A549 (cell line): ENCODE measurements around the gene SOD1. TPM values are rescaled to one million over a fixed set of nuclear protein-coding genes. Genes with fewer than 3 reads are reported as not detected.

Source experiments
- ATAC-seq, 2 experiments: fragments of 200-7000 bp in 1 of 2; fragments of >200 bp in 1 of 2; cut with Nextera tagmentation in 1 of 2; cut with Tn5 transposase in 1 of 2; 3 replicates each; pipeline versions ENCODE4 v1.8.0 to v1.9.1; 2018 to 2020; ENCODE audit warnings: mild to moderate bottlenecking in 1 of 2, moderate library complexity in 1 of 2
- CTCF ChIA-PET: fragments of 300-600 bp; sonication (Branson Sonifier 250); formaldehyde crosslinking; extraction: SDS; loops from one replicate; lab custom pipeline; 2021; ENCODE audit warnings: antibody characterized with exemption, inconsistent platforms; lab: Yijun Ruan, JAX
- POLR2A ChIA-PET: fragments of 350-600 bp; formaldehyde crosslinking; extraction: SDS; loops from one replicate; lab custom pipeline; 2021; ENCODE audit warnings: antibody characterized with exemption, inconsistent platforms; lab: Yijun Ruan, JAX
- DNase-seq, 2 experiments: peaks; one replicate each; pipeline versions ENCODE4 v3.0.0 to v3.0.0-alpha.2; 2011 to 2016; ENCODE audit warnings: low read depth in 1 of 2, low spot score in 1 of 2
- FAIRE-seq: peaks from 2 replicates; lab custom pipeline; 2011; peaks lifted over from hg19 to GRCh38; lab: Jason Lieb, UNC
- H3K27ac ChIP-seq, 2 experiments: fragments of >200 bp; sonication (Bioruptor Twin); formaldehyde crosslinking; 3 replicates each; pipeline ENCODE4 v1.5.1; 2016 to 2017
- H3K4me1 ChIP-seq: fragments of >200 bp; sonication (Bioruptor Twin); formaldehyde crosslinking; 3 replicates; pipeline ENCODE4 v1.6.1; 2016
- H3K4me2 ChIP-seq: fragments of >200 bp; sonication (Bioruptor Twin); formaldehyde crosslinking; 3 replicates; pipeline ENCODE4 v1.6.1; 2016
- H3K4me3 ChIP-seq: fragments of >200 bp; sonication (Bioruptor Twin); formaldehyde crosslinking; 3 replicates; pipeline ENCODE4 v1.5.1; 2016
- H3K9me3 ChIP-seq: fragments of >200 bp; sonication (Bioruptor Twin); formaldehyde crosslinking; 3 replicates; pipeline ENCODE4 v1.6.1; 2016
- FOSB ChIP-seq: fragments of 250-450 bp; sonication (Bioruptor Pico); IDR thresholded peaks from 2 replicates; pipeline ENCODE4 v1.5.0; 2020; ENCODE audit warnings: mild to moderate bottlenecking, moderate library complexity
- FOSL2 ChIP-seq, 2 experiments: fragments of 450-650 bp in 1 of 2; fragments of >200 bp in 1 of 2; sonication (Bioruptor Twin) in 1 of 2; formaldehyde crosslinking; IDR thresholded peaks; 2 replicates each; pipeline versions ENCODE4 v1.5.0 to v1.6.1; 2016 to 2020; ENCODE audit warnings: mild to moderate bottlenecking in 1 of 2, moderate library complexity in 1 of 2
- FOXS1 ChIP-seq: fragments of 250-450 bp; sonication (Bioruptor Pico); IDR thresholded peaks from 2 replicates; pipeline ENCODE4 v1.5.0; 2020; ENCODE audit warnings: mild to moderate bottlenecking, moderate library complexity
- HDAC2 ChIP-seq: fragments of 200-600 bp; sonication (generic); IDR thresholded peaks from 2 replicates; pipeline ENCODE4 v1.6.1; 2016
- HOXA7 ChIP-seq: fragments of 250-450 bp; sonication (Bioruptor Pico); IDR thresholded peaks from 2 replicates; pipeline ENCODE4 v1.5.0; 2020; ENCODE audit warnings: mild to moderate bottlenecking, moderate library complexity
- HOXB13 ChIP-seq: fragments of 250-450 bp; sonication (Bioruptor Pico); IDR thresholded peaks from 2 replicates; pipeline ENCODE4 v1.5.0; 2020; ENCODE audit warnings: low read depth, mild to moderate bottlenecking, moderate library complexity
- MYC ChIP-seq: IDR thresholded peaks from 2 replicates; pipeline ENCODE4 v1.6.1; 2012; ENCODE audit warnings: mild to moderate bottlenecking, inconsistent platforms, low read length, improper control_type of control experiment, borderline replicate concordance
- NFE2L2 ChIP-seq: fragments of 150-350 bp; conservative IDR thresholded peaks from 2 replicates; pipeline ENCODE4 v1.6.1; 2014; ENCODE audit warnings: low read length
- NR3C1 ChIP-seq: fragments of >200 bp; sonication (Bioruptor Twin); formaldehyde crosslinking; IDR thresholded peaks from 3 replicates; pipeline ENCODE4 v1.6.1; 2017
- PHF8 ChIP-seq: fragments of 200-600 bp; sonication (generic); IDR thresholded peaks from 2 replicates; pipeline ENCODE4 v1.6.1; 2016; ENCODE audit warnings: low read depth, mild to moderate bottlenecking, antibody characterized with exemption, moderate library complexity, borderline replicate concordance
- POLR2A ChIP-seq: IDR thresholded peaks from 2 replicates; pipeline ENCODE4 v1.6.1; 2012; ENCODE audit warnings: mild to moderate bottlenecking, low read length
- RARB ChIP-seq: fragments of 250-450 bp; sonication (Bioruptor Pico); IDR thresholded peaks from 2 replicates; pipeline ENCODE4 v1.8.0; 2021; ENCODE audit warnings: mild to moderate bottlenecking, moderate library complexity
- RCOR1 ChIP-seq: fragments of 150-350 bp; IDR thresholded peaks from 2 replicates; pipeline ENCODE4 v1.6.1; 2014; ENCODE audit warnings: antibody characterized with exemption, low read length, low read depth
- SMC3 ChIP-seq: fragments of >200 bp; sonication (Bioruptor Twin); formaldehyde crosslinking; IDR thresholded peaks from 3 replicates; pipeline ENCODE4 v1.6.1; 2018; ENCODE audit warnings: inconsistent platforms
- SREBF2 ChIP-seq: fragments of 450-650 bp; IDR thresholded peaks from 2 replicates; pipeline ENCODE4 v1.6.1; 2014; ENCODE audit warnings: mild to moderate bottlenecking, moderate library complexity
- TFCP2L1 ChIP-seq: fragments of 250-450 bp; sonication (Bioruptor Pico); IDR thresholded peaks from 2 replicates; pipeline ENCODE4 v1.5.0; 2021; ENCODE audit warnings: mild to moderate bottlenecking
- ZC3H11A ChIP-seq: fragments of 450-650 bp; IDR thresholded peaks from 2 replicates; pipeline ENCODE4 v1.6.1; 2014; ENCODE audit warnings: antibody characterized with exemption, mild to moderate bottlenecking
- WGBS: methylation state at CpG from one replicate; pipeline ENCODE4 v1.1.6; 2017; ENCODE audit errors: missing lambda C conversion rate; 5-methylcytosine and 5-hydroxymethylcytosine counted together
- polyA plus RNA-seq, 4 experiments: library from polyadenylated mRNA; depleted of rRNA in 3 of 4; stranded (reverse); fragments of >200 nt; fragmentation: RNase III in 1 of 4; extraction: RNeasy Plus Mini Kit Qiagen cat#74134 plus additional on column Dnase treatment in 1 of 4; gene quantifications; 2 replicates in 3 of 4; 3 replicates in 1 of 4; pipeline ENCODE4 v1.2.3, GENCODE V29; 2011 to 2017
- TF ChIP-seq, protein P1 (sequence below): fragments of >200 bp; sonication (Bioruptor Twin); formaldehyde crosslinking; IDR thresholded peaks from 3 replicates; pipeline ENCODE4 v1.5.1; 2016
- TF ChIP-seq, protein P2 (sequence below): fragments of 150-350 bp; IDR thresholded peaks from 2 replicates; pipeline ENCODE4 v1.6.1; 2014; ENCODE audit warnings: low read depth, mild to moderate bottlenecking, low read length
- TF ChIP-seq, protein P3 (sequence below): fragments of 450-650 bp; IDR thresholded peaks from 2 replicates; pipeline ENCODE4 v1.6.1; 2014; ENCODE audit warnings: antibody characterized with exemption
- TF ChIP-seq, protein P4 (sequence below): IDR thresholded peaks from 2 replicates; pipeline ENCODE4 v1.6.1; 2012

The SOD1 gene
- polyA plus RNA-seq, 2 of the 4 experiments (the other 2 are of a cell fraction), result 488 to 551 TPM

DNA sequence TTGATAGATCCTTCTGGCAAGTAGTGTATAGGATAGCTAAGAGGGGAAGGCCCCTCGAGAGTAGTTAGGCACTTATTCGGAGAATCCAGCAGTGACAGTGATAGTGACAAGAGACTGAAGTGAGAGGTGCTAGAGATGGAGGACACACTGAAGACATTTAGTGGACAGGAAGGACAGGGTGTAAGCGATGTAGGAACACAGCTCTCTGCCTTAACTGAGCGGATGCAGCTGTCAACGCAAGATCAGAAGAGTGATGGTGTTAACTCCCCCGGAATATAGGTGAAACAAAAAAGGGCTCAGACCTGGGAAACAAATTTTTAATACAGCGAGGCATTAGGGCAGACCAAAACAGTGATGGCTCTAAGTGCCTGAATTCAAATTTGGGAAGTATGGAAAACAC, 15.8 kb downstream of the SOD1 start:
- Histone ChIP-seq H3K9me3 (no peaks in the 10 kb centered on the region), H3K4me2 (no peak overlapping the region), H3K4me1 (no peaks in the 10 kb centered on the region), H3K27ac (no peak overlapping the region), H3K4me3 (no peak overlapping the region)
- ATAC-seq (no peak), DNase-seq (no peak), FAIRE-seq (no peak)
- POLR2A ChIA-PET, result no interaction called here
- WGBS, result 96% methylated on average over 7 of the region's 7 CpGs
- TF ChIP-seq SMC3 (no peak), RCOR1 (no peak), TFCP2L1 (CRISPR knock-in tag) (no peak), FOXS1 (CRISPR knock-in tag) (no peak), HOXB13 (CRISPR knock-in tag) (no peak), SREBF2 (no peak)
- TF ChIP-seq, protein P1, sequence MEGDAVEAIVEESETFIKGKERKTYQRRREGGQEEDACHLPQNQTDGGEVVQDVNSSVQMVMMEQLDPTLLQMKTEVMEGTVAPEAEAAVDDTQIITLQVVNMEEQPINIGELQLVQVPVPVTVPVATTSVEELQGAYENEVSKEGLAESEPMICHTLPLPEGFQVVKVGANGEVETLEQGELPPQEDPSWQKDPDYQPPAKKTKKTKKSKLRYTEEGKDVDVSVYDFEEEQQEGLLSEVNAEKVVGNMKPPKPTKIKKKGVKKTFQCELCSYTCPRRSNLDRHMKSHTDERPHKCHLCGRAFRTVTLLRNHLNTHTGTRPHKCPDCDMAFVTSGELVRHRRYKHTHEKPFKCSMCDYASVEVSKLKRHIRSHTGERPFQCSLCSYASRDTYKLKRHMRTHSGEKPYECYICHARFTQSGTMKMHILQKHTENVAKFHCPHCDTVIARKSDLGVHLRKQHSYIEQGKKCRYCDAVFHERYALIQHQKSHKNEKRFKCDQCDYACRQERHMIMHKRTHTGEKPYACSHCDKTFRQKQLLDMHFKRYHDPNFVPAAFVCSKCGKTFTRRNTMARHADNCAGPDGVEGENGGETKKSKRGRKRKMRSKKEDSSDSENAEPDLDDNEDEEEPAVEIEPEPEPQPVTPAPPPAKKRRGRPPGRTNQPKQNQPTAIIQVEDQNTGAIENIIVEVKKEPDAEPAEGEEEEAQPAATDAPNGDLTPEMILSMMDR, result no peak
- TF ChIP-seq, protein P2, sequence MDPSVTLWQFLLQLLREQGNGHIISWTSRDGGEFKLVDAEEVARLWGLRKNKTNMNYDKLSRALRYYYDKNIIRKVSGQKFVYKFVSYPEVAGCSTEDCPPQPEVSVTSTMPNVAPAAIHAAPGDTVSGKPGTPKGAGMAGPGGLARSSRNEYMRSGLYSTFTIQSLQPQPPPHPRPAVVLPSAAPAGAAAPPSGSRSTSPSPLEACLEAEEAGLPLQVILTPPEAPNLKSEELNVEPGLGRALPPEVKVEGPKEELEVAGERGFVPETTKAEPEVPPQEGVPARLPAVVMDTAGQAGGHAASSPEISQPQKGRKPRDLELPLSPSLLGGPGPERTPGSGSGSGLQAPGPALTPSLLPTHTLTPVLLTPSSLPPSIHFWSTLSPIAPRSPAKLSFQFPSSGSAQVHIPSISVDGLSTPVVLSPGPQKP, result no peak
- TF ChIP-seq, protein P3, sequence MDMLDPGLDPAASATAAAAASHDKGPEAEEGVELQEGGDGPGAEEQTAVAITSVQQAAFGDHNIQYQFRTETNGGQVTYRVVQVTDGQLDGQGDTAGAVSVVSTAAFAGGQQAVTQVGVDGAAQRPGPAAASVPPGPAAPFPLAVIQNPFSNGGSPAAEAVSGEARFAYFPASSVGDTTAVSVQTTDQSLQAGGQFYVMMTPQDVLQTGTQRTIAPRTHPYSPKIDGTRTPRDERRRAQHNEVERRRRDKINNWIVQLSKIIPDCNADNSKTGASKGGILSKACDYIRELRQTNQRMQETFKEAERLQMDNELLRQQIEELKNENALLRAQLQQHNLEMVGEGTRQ, result no peak
- CTCF ChIA-PET, result no interaction called here

DNA sequence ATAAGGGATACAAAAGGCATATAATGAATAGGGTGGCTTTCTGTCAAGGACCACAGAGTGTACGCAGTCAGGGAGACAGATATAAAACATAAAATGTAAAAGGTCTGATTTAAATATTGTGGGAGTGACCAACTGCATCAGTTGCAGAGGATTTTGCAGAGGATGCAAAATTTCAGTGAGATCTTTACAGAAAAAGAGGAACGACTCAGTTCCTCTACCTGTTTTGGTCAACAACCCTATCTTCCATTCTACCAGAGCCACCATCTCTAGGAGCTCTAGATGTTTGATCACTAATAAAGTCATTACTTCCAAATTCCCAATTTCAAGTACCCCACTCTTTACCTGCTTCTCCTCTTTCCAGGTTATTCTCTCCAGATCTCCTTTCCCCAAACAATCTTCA, 16.5 kb downstream of the SOD1 start:
- FAIRE-seq (no peak), DNase-seq (no peak), ATAC-seq (no peak)
- ChIA-PET CTCF (no interaction called here), POLR2A (no interaction called here)
- H3K4me3 ChIP-seq, result no peak overlapping the region
- H3K4me1 ChIP-seq, result no peaks in the 10 kb centered on the region
- no peak overlapping the region for H3K4me2 ChIP-seq
- no peaks in the 10 kb centered on the region for H3K9me3 ChIP-seq
- no peak overlapping the region for H3K27ac ChIP-seq
- WGBS, result 91% methylated on average over 2 of the region's 2 CpGs
- TF ChIP-seq FOSL2 (IDR thresholded peaks at IDR 0.05), result no peak
- TF ChIP-seq FOSL2 (CRISPR knock-in tag; IDR thresholded peaks at IDR 0.05), result no peak
- TF ChIP-seq PHF8, result no peak
- no peak for TF ChIP-seq NFE2L2
- TF ChIP-seq HOXA7 (CRISPR knock-in tag), result no peak
- no peak for TF ChIP-seq POLR2A
- no peak for TF ChIP-seq TFCP2L1 (CRISPR knock-in tag)
- no peak for TF ChIP-seq SMC3
- TF ChIP-seq RARB (CRISPR knock-in tag), result no peak
- TF ChIP-seq MYC, result no peak
- no peak for TF ChIP-seq NR3C1
- TF ChIP-seq, protein P4, sequence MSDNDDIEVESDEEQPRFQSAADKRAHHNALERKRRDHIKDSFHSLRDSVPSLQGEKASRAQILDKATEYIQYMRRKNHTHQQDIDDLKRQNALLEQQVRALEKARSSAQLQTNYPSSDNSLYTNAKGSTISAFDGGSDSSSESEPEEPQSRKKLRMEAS, result no peak
- TF ChIP-seq SREBF2, result no peak
- no peak for TF ChIP-seq HDAC2
- TF ChIP-seq, protein P2, result no peak
- TF ChIP-seq, protein P3, result no peak
- TF ChIP-seq ZC3H11A, result no peak
- TF ChIP-seq FOSB (CRISPR knock-in tag), result no peak
- TF ChIP-seq HOXB13 (CRISPR knock-in tag), result no peak
